ENCODE measurements around the gene SRPRB. TPM values are rescaled to one million over a fixed set of nuclear protein-coding genes. Genes with fewer than 3 reads are reported as not detected.

Gene SRPRB
- polyA plus RNA-seq, 1 of the 3 experiments (the other 2 are of a cell fraction): 54.3 TPM

DNA sequence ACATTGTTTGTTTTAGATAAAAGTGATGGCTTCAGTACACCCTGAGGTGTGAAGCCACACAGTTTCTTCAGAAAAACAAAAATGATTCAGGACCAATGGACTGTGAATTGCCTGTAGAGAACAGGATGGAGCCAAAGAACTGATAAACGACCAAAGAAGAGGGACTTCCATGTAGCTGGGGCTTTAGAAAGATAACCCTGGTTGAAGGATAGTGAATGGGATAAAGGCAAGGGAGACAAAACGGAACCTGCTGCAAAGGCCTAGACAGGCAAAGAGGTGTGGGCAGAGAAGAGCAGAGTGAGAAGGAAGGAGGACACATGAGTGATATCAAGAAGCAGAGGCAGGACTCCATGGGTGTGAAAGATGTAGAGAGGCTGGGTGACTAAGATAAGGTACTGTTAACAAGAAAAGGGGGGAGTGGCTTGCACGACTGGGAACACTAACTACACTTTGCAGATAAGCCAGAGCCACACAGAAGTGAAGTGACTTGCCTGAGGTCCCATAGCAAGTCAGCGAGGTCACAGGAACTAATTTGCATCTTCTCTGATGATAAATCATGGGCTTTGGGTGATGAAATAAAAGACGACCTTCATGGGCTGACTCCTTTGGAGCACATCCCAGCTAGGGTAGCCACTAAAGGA is 45.8 kb downstream of the SRPRB start (continued):
- TF ChIP-seq, protein P1, sequence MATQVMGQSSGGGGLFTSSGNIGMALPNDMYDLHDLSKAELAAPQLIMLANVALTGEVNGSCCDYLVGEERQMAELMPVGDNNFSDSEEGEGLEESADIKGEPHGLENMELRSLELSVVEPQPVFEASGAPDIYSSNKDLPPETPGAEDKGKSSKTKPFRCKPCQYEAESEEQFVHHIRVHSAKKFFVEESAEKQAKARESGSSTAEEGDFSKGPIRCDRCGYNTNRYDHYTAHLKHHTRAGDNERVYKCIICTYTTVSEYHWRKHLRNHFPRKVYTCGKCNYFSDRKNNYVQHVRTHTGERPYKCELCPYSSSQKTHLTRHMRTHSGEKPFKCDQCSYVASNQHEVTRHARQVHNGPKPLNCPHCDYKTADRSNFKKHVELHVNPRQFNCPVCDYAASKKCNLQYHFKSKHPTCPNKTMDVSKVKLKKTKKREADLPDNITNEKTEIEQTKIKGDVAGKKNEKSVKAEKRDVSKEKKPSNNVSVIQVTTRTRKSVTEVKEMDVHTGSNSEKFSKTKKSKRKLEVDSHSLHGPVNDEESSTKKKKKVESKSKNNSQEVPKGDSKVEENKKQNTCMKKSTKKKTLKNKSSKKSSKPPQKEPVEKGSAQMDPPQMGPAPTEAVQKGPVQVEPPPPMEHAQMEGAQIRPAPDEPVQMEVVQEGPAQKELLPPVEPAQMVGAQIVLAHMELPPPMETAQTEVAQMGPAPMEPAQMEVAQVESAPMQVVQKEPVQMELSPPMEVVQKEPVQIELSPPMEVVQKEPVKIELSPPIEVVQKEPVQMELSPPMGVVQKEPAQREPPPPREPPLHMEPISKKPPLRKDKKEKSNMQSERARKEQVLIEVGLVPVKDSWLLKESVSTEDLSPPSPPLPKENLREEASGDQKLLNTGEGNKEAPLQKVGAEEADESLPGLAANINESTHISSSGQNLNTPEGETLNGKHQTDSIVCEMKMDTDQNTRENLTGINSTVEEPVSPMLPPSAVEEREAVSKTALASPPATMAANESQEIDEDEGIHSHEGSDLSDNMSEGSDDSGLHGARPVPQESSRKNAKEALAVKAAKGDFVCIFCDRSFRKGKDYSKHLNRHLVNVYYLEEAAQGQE (IDR thresholded peaks at IDR 0.05; ENCODE audit: low read depth, low read length): no peak
- TF ChIP-seq, protein P2, sequence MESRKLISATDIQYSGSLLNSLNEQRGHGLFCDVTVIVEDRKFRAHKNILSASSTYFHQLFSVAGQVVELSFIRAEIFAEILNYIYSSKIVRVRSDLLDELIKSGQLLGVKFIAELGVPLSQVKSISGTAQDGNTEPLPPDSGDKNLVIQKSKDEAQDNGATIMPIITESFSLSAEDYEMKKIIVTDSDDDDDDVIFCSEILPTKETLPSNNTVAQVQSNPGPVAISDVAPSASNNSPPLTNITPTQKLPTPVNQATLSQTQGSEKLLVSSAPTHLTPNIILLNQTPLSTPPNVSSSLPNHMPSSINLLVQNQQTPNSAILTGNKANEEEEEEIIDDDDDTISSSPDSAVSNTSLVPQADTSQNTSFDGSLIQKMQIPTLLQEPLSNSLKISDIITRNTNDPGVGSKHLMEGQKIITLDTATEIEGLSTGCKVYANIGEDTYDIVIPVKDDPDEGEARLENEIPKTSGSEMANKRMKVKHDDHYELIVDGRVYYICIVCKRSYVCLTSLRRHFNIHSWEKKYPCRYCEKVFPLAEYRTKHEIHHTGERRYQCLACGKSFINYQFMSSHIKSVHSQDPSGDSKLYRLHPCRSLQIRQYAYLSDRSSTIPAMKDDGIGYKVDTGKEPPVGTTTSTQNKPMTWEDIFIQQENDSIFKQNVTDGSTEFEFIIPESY (IDR thresholded peaks at IDR 0.05; ENCODE audit: borderline replicate concordance, low read depth): no peak

DNA sequence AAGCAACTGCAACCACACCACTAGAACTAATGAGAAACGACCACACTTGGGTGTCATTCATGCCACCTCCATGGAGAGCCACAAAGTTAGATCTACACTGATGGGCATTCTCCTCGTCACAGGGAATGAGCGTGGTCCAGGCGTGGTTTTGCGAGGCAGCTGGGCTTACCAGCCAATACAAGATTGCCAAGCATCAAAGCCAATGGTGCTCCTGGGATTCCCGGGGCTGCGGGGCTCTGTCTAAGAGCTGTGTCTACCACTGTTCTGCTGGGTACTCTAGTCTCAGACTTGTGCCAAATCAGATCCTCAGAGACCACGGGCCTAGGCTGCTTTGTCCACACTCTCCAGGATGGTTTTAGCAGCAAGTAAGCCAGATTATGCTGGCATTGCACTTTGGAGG is 46.3 kb downstream of the SRPRB start:
- DNase-seq: no peak
- Histone ChIP-seq H3K4me3 (ENCODE audit: low read depth in 2 of 2, low read length in 1 of 2) (no peak overlapping the region), H3K27me3 (ENCODE audit: insufficient read depth) (no peaks in the 10 kb centered on the region), H3K27ac (ENCODE audit: low read depth in 2 of 2, low read length in 1 of 2) (no peak overlapping the region), H2AFZ (ENCODE audit: low read depth) (no peak overlapping the region), H3K9me2 (no peaks in the 10 kb centered on the region), H3K4me1 (ENCODE audit: control insufficient read depth in 1 of 2, insufficient read depth in 2 of 2, low read depth in 1 of 2, low read length in 1 of 2) (no peaks in the 10 kb centered on the region; a peak in 1 of 4 replicates), H3K79me2 (ENCODE audit: insufficient read depth) (no peaks in the 10 kb centered on the region), H3K36me3 (replicated peaks in 1 of 2; ENCODE audit: control insufficient read depth in 1 of 2, insufficient read depth in 2 of 2, low read length in 1 of 2) (no peaks in the 10 kb centered on the region), H3K9ac (no peak overlapping the region), H4K20me1 (ENCODE audit: insufficient read depth) (no peaks in the 10 kb centered on the region), H3K9me3 (no peaks in the 10 kb centered on the region), H3F3A (replicated peaks; ENCODE audit: insufficient read depth) (no peaks in the 10 kb centered on the region), H3K4me2 (no peak overlapping the region)
- 48% methylated on average over 6 of the region's 8 CpGs for WGBS (ENCODE audit: low lambda C conversion rate)
- CTCF ChIA-PET: no interaction called here
- TF ChIP-seq, protein P1 (IDR thresholded peaks at IDR 0.05; ENCODE audit: low read depth, low read length): no peak
- no peak for TF ChIP-seq RXRA (IDR thresholded peaks at IDR 0.05; ENCODE audit: borderline replicate concordance, low read depth)
- TF ChIP-seq POLR2AphosphoS5 (IDR thresholded peaks at IDR 0.05; ENCODE audit: low read depth, low read length): no peak
- no peak for TF ChIP-seq JUND (IDR thresholded peaks at IDR 0.05)
- TF ChIP-seq, protein P3, sequence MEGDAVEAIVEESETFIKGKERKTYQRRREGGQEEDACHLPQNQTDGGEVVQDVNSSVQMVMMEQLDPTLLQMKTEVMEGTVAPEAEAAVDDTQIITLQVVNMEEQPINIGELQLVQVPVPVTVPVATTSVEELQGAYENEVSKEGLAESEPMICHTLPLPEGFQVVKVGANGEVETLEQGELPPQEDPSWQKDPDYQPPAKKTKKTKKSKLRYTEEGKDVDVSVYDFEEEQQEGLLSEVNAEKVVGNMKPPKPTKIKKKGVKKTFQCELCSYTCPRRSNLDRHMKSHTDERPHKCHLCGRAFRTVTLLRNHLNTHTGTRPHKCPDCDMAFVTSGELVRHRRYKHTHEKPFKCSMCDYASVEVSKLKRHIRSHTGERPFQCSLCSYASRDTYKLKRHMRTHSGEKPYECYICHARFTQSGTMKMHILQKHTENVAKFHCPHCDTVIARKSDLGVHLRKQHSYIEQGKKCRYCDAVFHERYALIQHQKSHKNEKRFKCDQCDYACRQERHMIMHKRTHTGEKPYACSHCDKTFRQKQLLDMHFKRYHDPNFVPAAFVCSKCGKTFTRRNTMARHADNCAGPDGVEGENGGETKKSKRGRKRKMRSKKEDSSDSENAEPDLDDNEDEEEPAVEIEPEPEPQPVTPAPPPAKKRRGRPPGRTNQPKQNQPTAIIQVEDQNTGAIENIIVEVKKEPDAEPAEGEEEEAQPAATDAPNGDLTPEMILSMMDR (IDR thresholded peaks at IDR 0.05): no peak
- no peak for TF ChIP-seq RAD21 (IDR thresholded peaks at IDR 0.05; ENCODE audit: low read length)
- TF ChIP-seq, protein P4, sequence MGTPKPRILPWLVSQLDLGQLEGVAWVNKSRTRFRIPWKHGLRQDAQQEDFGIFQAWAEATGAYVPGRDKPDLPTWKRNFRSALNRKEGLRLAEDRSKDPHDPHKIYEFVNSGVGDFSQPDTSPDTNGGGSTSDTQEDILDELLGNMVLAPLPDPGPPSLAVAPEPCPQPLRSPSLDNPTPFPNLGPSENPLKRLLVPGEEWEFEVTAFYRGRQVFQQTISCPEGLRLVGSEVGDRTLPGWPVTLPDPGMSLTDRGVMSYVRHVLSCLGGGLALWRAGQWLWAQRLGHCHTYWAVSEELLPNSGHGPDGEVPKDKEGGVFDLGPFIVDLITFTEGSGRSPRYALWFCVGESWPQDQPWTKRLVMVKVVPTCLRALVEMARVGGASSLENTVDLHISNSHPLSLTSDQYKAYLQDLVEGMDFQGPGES (IDR thresholded peaks at IDR 0.05; ENCODE audit: low read depth, low read length): no peak
- no peak for TF ChIP-seq ELF1 (IDR thresholded peaks at IDR 0.05)
- TF ChIP-seq TEAD4 (IDR thresholded peaks at IDR 0.05; ENCODE audit: borderline replicate concordance, insufficient read depth): no peak
- POLR2A ChIA-PET: no interaction called here

All from SK-N-SH (cell line).